WTC11 (cell line): ENCODE results near the gene FOCAD.

Experiments
- ETV6 ChIP-seq: sonication (generic); formaldehyde crosslinking; IDR thresholded peaks from 2 replicates; pipeline ENCODE4 v1.8.1; 2022; ENCODE audit warnings: mild to moderate bottlenecking, missing genetic modification reagents
- FOXJ3 ChIP-seq: sonication (generic); formaldehyde crosslinking; IDR thresholded peaks from 2 replicates; pipeline ENCODE4 v1.9.0; 2021; ENCODE audit warnings: missing genetic modification reagents, mild to moderate bottlenecking, borderline replicate concordance
- TEAD4 ChIP-seq: sonication (generic); formaldehyde crosslinking; IDR thresholded peaks from 2 replicates; pipeline ENCODE4 v1.8.0; 2022; ENCODE audit warnings: mild to moderate bottlenecking, missing genetic modification reagents
- ZNF232 ChIP-seq: sonication (generic); formaldehyde crosslinking; IDR thresholded peaks from 2 replicates; pipeline ENCODE4 v1.8.0; 2022; ENCODE audit warnings: mild to moderate bottlenecking, missing genetic modification reagents
- ZSCAN18 ChIP-seq: fragments of 250-450 bp; sonication (Bioruptor Pico); IDR thresholded peaks from 2 replicates; pipeline ENCODE4 v2.1.2; 2022; ENCODE audit warnings: mild to moderate bottlenecking, moderate library complexity
- TF ChIP-seq, protein P1 (sequence below): fragments of 200-600 bp; IDR thresholded peaks from 2 replicates; pipeline ENCODE4 v1.8.0; 2022; ENCODE audit warnings: antibody characterized with exemption

GRCh38 chr9:20742833-20743232 lies 58.8 kb downstream of the FOCAD start:
- TF ChIP-seq, protein P1, sequence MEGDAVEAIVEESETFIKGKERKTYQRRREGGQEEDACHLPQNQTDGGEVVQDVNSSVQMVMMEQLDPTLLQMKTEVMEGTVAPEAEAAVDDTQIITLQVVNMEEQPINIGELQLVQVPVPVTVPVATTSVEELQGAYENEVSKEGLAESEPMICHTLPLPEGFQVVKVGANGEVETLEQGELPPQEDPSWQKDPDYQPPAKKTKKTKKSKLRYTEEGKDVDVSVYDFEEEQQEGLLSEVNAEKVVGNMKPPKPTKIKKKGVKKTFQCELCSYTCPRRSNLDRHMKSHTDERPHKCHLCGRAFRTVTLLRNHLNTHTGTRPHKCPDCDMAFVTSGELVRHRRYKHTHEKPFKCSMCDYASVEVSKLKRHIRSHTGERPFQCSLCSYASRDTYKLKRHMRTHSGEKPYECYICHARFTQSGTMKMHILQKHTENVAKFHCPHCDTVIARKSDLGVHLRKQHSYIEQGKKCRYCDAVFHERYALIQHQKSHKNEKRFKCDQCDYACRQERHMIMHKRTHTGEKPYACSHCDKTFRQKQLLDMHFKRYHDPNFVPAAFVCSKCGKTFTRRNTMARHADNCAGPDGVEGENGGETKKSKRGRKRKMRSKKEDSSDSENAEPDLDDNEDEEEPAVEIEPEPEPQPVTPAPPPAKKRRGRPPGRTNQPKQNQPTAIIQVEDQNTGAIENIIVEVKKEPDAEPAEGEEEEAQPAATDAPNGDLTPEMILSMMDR = no peak
- TF ChIP-seq ZNF232 (CRISPR knock-in tag) (no peak), TEAD4 (CRISPR knock-in tag) (no peak), FOXJ3 (CRISPR knock-in tag) (no peak), ETV6 (CRISPR knock-in tag) (no peak), ZSCAN18 (CRISPR knock-in tag) (no peak)
